H9 (cell line): ENCODE results near the gene ANKS1B. TPM values are rescaled to one million over a fixed set of nuclear protein-coding genes. Genes with fewer than 3 reads are reported as not detected.

Experiments used
- DNase-seq: peaks from one replicate; pipeline ENCODE4 v3.0.0-alpha.2; 2017
- H2AFZ ChIP-seq: one replicate; pipeline ENCODE4 v1.6.1; 2013; ENCODE audit warnings: mild to moderate bottlenecking, low read length, control low read depth, moderate library complexity
- H2AK5ac ChIP-seq: 2 replicates; pipeline ENCODE4 v1.6.1; 2013; ENCODE audit warnings: low read length, control low read depth, mixed read lengths; ENCODE audit not compliant: insufficient read length
- H2BK120ac ChIP-seq: one replicate; pipeline ENCODE4 v1.6.1; 2013; ENCODE audit warnings: low read depth, mild to moderate bottlenecking, low read length, control low read depth, inconsistent platforms; ENCODE audit not compliant: poor library complexity, severe bottlenecking
- H2BK12ac ChIP-seq: 2 replicates; pipeline ENCODE4 v1.6.1; 2013; ENCODE audit warnings: low read length, control low read depth, mixed read lengths, low read depth; ENCODE audit not compliant: insufficient read length
- H2BK15ac ChIP-seq: 2 replicates; pipeline ENCODE4 v1.6.1; 2013; ENCODE audit warnings: low read depth, low read length, control low read depth
- H2BK20ac ChIP-seq: one replicate; pipeline ENCODE4 v1.6.1; 2013; ENCODE audit warnings: low read depth, mild to moderate bottlenecking, low read length, control low read depth, inconsistent platforms; ENCODE audit not compliant: poor library complexity, severe bottlenecking
- H2BK5ac ChIP-seq: 2 replicates; pipeline ENCODE4 v1.6.1; 2013; ENCODE audit warnings: low read length, control low read depth, mixed read lengths; ENCODE audit not compliant: insufficient read length
- H3K14ac ChIP-seq: 2 replicates; pipeline ENCODE4 v1.6.1; 2013; ENCODE audit warnings: low read length, control low read depth; ENCODE audit not compliant: insufficient read depth
- H3K18ac ChIP-seq: 2 replicates; pipeline ENCODE4 v1.6.1; 2013; ENCODE audit warnings: low read depth, mild to moderate bottlenecking, mixed read lengths, low read length, control low read depth; ENCODE audit not compliant: insufficient read length
- H3K23ac ChIP-seq: 2 replicates; pipeline ENCODE4 v1.6.1; 2013; ENCODE audit warnings: low read length, control low read depth, mixed read lengths, low read depth; ENCODE audit not compliant: insufficient read length
- H3K23me2 ChIP-seq: 2 replicates; pipeline ENCODE4 v1.6.1; 2013; ENCODE audit warnings: low read depth, mild to moderate bottlenecking, mixed read lengths, low read length, control low read depth; ENCODE audit not compliant: insufficient read length, poor library complexity, severe bottlenecking
- H3K27ac ChIP-seq: 2 replicates; pipeline ENCODE4 v1.5.1; 2013; ENCODE audit warnings: low read length, control low read depth, mixed read lengths, low read depth; ENCODE audit not compliant: insufficient read length
- H3K27me3 ChIP-seq: 2 replicates; pipeline ENCODE4 v1.6.1; 2013; ENCODE audit warnings: low read length, control low read depth, inconsistent platforms; ENCODE audit not compliant: insufficient read depth
- H3K4ac ChIP-seq: 2 replicates; pipeline ENCODE4 v1.6.1; 2013; ENCODE audit warnings: low read depth, mild to moderate bottlenecking, control low read depth, inconsistent platforms, low read length, moderate library complexity
- H3K4me1 ChIP-seq: 2 replicates; pipeline ENCODE4 v1.6.1; 2013; ENCODE audit warnings: low read length, control low read depth, inconsistent platforms; ENCODE audit not compliant: insufficient read depth
- H3K4me2 ChIP-seq: 2 replicates; pipeline ENCODE4 v1.6.1; 2013; ENCODE audit warnings: low read length, control low read depth, mixed read lengths; ENCODE audit not compliant: insufficient read length, insufficient read depth
- H3K56ac ChIP-seq: 2 replicates; pipeline ENCODE4 v1.6.1; 2013; ENCODE audit warnings: low read depth, mild to moderate bottlenecking, mixed read lengths, low read length, control low read depth; ENCODE audit not compliant: insufficient read length
- H3K79me1 ChIP-seq: 2 replicates; pipeline ENCODE4 v1.6.1; 2013; ENCODE audit warnings: low read depth, mild to moderate bottlenecking, moderate library complexity, low read length, control low read depth, inconsistent platforms; ENCODE audit not compliant: insufficient read depth, poor library complexity, severe bottlenecking
- H3K79me2 ChIP-seq: 2 replicates; pipeline ENCODE4 v1.6.1; 2013; ENCODE audit warnings: low read length, control low read depth, inconsistent platforms; ENCODE audit not compliant: insufficient read depth
- H3K9ac ChIP-seq: 2 replicates; pipeline ENCODE4 v1.6.1; 2013; ENCODE audit warnings: low read length, control low read depth, mixed read lengths; ENCODE audit not compliant: insufficient read length; ENCODE audit errors: extremely low read depth
- H3K9me3 ChIP-seq: one replicate; pipeline ENCODE4 v1.6.1; 2013; ENCODE audit warnings: low read depth, low read length, inconsistent platforms; ENCODE audit not compliant: control insufficient read depth
- H3T11ph ChIP-seq: one replicate; pipeline ENCODE4 v1.6.1; 2013; ENCODE audit warnings: mild to moderate bottlenecking, low read length, control low read depth, inconsistent platforms
- H4K20me1 ChIP-seq: one replicate; pipeline ENCODE4 v1.6.1; 2013; ENCODE audit not compliant: control insufficient read depth, insufficient read length, insufficient read depth
- H4K5ac ChIP-seq: 2 replicates; pipeline ENCODE4 v1.6.1; 2013; ENCODE audit warnings: low read depth, mild to moderate bottlenecking, mixed read lengths, low read length, control low read depth; ENCODE audit not compliant: insufficient read length
- H4K8ac ChIP-seq: replicated peaks from 2 replicates; pipeline ENCODE4 v1.6.1; 2013; ENCODE audit warnings: low read length, control low read depth, mixed read lengths, low read depth; ENCODE audit not compliant: insufficient read length
- H4K91ac ChIP-seq: 2 replicates; pipeline ENCODE4 v1.6.1; 2013; ENCODE audit warnings: low read depth, mild to moderate bottlenecking, moderate library complexity, mixed read lengths, low read length, control low read depth; ENCODE audit not compliant: insufficient read length
- H3K27ac Mint-ChIP-seq, 3 experiments: 2 replicates in 2 of 3; 3 replicates in 1 of 3; pipeline ENCODE4 v1.8.0; 2020 to 2021; ENCODE audit warnings: mixed read lengths in 3 of 3, mild to moderate bottlenecking in 1 of 3, moderate library complexity in 1 of 3
- H3K27me3 Mint-ChIP-seq: 2 replicates; pipeline ENCODE4 v1.8.0; 2021; ENCODE audit warnings: low read depth, mild to moderate bottlenecking, moderate library complexity, mixed read lengths
- H3K36me3 Mint-ChIP-seq, 3 experiments: 2 replicates in 2 of 3; 3 replicates in 1 of 3; pipeline ENCODE4 v1.8.0; 2020 to 2021; ENCODE audit warnings: low read depth in 3 of 3, mixed read lengths in 3 of 3; ENCODE audit not compliant: insufficient read depth in 1 of 3
- H3K4me1 Mint-ChIP-seq, 2 experiments: 2 replicates each; pipeline ENCODE4 v1.8.0; 2020; ENCODE audit warnings: mixed read lengths in 2 of 2
- H3K4me3 Mint-ChIP-seq, 2 experiments: 2 replicates in 1 of 2; 3 replicates in 1 of 2; pipeline ENCODE4 v1.8.0; 2020 to 2021; ENCODE audit warnings: mild to moderate bottlenecking in 2 of 2, mixed read lengths in 2 of 2, moderate library complexity in 1 of 2
- H3K9me3 Mint-ChIP-seq, 2 experiments: 2 replicates in 1 of 2; 3 replicates in 1 of 2; pipeline ENCODE4 v1.8.0; 2020; ENCODE audit warnings: mild to moderate bottlenecking in 2 of 2, mixed read lengths in 2 of 2, moderate library complexity in 1 of 2
- CTCF ChIP-seq: fragments of 200-600 bp; sonication (generic); conservative IDR thresholded peaks from 3 replicates; pipeline ENCODE4 v1.8.0; 2021; ENCODE audit warnings: antibody characterized with exemption, mild to moderate bottlenecking
- WGBS: extraction: QIAGEN DNeasy Blood & Tissue Kit; methylation state at CpG from one replicate; pipeline ENCODE4 v1.1.7; 2013; ENCODE audit warnings: missing lambda C conversion rate, low lambda C conversion rate, mixed read lengths; ENCODE audit not compliant: insufficient read length; ENCODE audit errors: extremely low coverage; 5-methylcytosine and 5-hydroxymethylcytosine counted together
- total RNA-seq: library from RNA; stranded (reverse); gene quantifications from 2 replicates; pipeline ENCODE4 v1.2.1, GENCODE V29; 2021

ANKS1B gene
- total RNA-seq, 1 experiment from 2014 or later, result 4.1 TPM

GRCh38 chr12:99111600-99111999 is 873.1 kb downstream of the ANKS1B start:
- Histone ChIP-seq H3T11ph (no peak overlapping the region), H3K79me2 (no peaks in the 10 kb centered on the region), H3K18ac (no peak overlapping the region), H3K4ac (no peak overlapping the region), H3K27ac (no peak overlapping the region), H3K9me3 (no peaks in the 10 kb centered on the region), H2BK120ac (no peak overlapping the region), H4K8ac (no peak overlapping the region), H3K79me1 (no peaks in the 10 kb centered on the region), H2AFZ (no peak overlapping the region), H3K14ac (no peak overlapping the region), H2BK20ac (no peak overlapping the region), H2BK5ac (no peak overlapping the region), H3K27me3 (no peaks in the 10 kb centered on the region), H4K91ac (no peak overlapping the region), H4K5ac (no peak overlapping the region), H3K4me2 (no peak overlapping the region), H3K23me2 (no peaks in the 10 kb centered on the region), H3K56ac (no peak overlapping the region), H3K9ac (no peak overlapping the region), H3K4me1 (peaks cover 2% of the 10 kb centered on the region; the same call in 1 of the 2 replicates), H2AK5ac (no peak overlapping the region), H3K23ac (no peak overlapping the region), H2BK12ac (no peak overlapping the region), H2BK15ac (no peak overlapping the region), H4K20me1 (no peaks in the 10 kb centered on the region)
- H3K4me3 Mint-ChIP-seq, result no peak overlapping the region
- no CpG with 5 or more reads among the region's 5 CpGs for WGBS
- H3K27ac Mint-ChIP-seq, result no peak overlapping the region
- H3K9me3 Mint-ChIP-seq, result no peaks in the 10 kb centered on the region
- H3K27me3 Mint-ChIP-seq, result no peaks in the 10 kb centered on the region
- no peak for TF ChIP-seq CTCF
- H3K4me1 Mint-ChIP-seq, result peaks cover 6 to 8% of the 10 kb centered on the region in 2 experiments; a peak in 3 of 4 replicates
- no peaks in the 10 kb centered on the region for H3K36me3 Mint-ChIP-seq
- DNase-seq, result no peak
